ENCODE measurements around the gene GHRH.

The GHRH gene, protein sequence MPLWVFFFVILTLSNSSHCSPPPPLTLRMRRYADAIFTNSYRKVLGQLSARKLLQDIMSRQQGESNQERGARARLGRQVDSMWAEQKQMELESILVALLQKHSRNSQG

DNA sequence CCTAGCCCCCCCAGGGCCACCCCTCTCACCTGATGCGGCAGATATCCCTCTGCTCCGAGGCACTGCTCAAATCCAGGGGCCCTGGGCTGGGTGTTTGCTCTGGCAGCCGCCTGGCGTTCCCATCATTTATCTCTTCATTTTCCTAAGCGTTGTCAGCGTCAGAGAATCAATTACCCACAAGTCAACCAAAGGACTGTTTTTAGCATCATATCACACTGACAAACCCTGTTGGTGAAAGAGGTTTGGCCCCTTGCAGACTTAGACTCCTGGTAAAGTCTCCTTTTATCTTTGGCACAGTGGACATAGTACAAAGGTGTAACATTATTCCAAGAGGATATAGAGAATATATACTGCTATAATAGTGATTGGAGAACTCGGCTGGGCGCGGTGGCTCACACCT is at the start of gene GHRH:
GHRH (minus strand) TSS at position 101 of the 400 bp plus-strand sequence. CDS start 4,925 bp downstream, outside the sequence.
- no peak for DNase-seq

DNA sequence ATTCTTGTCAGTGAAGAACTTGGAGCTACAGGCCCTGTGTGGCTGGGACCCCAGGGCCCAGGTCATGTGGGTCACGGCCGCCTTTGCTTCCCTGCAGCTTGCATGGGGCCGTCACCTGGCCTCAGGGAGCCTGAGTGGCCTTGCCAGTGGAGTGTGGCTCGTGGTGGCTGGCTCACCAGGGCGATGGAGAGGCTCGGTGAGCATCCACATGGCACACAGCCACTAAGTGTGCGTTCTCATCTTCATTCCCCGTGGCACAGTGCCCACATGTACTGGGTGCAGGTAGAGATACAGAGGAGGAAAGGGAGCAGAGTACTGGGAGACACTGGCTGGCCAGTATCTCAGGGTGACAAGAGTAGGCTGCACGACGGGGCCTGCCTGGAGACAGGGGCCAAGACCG is 49.3 kb upstream of the GHRH start:
- no peak for DNase-seq

DNA sequence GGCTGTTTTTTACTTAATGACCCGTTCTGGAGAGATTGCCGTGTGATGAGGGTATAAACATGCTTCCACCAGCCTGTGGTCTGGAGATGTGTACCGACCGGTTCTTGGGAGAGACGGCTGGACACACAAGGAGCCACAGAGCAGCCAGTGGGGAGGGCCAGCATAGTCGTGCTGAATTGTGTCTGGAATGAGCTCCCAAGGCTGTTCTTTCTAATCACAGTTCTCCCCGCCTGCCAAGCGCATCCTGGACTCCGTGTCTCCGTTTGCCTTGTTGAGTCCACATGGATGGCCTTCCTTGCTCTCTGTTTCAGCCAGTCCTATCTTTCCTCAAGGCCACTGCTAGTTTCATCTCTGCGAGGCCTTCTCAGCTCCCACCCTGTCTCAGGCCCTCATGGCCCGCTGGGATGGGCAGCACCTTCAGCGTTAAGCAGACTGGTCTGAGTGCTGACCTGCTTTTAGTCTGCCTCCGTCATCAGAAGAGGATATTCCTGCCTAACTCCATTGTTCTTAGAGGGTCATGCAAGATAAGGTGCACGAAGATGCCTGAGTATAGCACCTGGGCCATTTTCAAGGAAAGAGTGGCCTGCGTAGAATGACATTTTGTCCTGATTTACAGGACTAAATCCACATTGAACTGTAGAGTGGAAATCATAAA is 48.4 kb upstream of the GHRH start:
- DNase-seq: no peak

DNA sequence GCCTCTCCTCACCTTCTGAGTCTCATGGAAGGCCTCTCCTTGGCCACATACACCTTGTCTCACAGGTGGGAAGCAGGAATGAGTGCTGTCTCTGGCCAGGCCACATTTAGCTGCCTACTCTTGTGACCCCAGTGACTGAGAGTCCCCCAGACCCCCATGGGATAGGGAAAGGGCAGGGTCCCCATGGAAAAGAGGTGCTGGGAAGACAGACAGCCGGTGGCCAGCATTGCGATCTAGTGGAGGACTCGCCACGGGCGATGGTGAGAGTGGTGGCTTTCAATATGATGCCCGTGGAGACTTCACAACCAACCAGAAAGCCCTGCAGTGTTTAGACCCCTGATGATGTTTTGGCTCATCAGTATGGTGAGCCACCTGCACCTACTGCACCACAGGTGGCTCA is 47.7 kb upstream of the GHRH start:
- DNase-seq: no peak

DNA sequence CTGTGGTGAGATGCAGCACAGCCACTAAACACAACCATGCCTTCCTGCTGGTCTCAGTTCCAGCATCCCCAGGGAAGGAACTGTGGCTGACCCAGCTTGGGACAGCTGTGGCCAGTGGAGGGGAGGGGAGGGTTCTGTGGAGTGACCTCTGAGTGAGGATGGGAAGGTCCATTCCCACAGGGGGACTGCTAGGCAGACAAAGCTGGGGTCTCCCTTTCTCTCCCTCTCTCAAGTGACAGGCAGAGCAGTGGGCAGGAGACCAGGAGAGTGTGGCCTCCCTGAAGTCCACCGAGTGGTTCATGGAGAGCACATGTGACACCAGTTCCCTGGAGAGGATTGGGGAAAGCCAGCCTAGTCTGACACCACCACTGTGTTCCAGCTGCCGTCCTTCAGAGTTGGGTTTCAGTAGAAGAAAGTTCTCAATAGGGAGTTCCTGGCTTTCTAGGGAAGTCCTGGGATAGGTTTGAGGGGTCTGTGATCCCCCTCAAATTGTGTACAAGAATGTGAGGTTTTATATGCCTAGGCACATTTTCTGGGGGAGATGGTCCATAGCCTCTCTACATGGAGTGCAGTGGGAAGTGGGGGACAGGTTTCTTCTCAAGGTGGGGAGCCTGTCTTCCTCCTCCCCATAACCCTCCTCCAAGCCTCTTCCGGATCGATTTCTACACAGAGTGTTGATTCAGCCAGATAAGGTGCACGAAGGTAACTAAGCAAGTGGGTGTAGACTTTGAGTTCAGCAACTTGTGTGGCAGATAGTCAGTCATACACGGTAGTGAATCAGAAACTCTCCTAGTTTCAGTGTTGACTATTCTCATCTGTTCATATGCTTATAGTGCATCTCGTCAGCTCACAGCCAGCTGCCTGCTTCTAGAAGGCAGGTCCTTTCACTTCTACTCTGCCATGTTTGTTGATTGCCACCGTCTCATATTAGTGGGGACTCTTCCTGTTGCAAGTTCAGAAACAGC is 46.8 kb upstream of the GHRH start:
- DNase-seq: no peak

DNA sequence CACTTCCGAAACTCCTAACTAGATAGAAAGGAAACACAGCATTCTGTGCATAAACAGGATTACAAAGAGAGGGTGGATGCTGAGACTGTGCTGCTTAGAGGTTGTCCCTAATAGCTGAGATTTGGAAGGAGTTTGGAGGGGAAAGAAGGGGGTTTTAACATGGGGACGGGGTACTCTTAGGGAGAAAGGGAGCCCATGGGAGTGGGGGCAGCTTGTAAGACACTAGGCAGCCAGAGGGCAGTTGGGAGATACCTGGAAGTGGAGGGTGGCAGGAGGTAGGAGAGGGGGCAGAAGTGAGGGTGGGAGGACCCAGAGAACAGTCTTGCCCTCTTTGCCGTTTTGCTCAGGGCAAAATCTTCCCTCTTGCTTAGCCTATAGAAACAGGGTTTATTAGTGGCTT is 44.2 kb upstream of the GHRH start:
- no peak for DNase-seq

DNA sequence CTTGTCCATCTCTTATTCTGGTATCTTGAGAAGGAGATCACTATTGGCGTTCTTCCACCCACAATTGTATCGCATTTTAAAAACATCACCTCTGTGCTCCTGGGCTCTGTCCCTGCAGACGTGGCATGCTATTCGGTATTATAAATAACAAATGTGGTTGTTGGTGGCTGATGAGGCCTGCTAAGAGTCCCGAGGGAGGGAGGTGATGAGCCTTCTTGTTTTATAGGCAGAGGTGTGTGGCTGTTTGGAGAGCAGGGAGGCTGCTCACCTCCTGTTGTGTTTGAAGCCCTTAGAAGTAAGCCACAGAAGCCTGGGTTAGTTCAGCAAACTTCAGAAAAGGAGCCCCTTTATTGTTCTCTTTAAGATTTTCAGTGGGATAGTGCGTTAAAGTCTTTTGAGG is 43.5 kb upstream of the GHRH start:
- no peak for DNase-seq

DNA sequence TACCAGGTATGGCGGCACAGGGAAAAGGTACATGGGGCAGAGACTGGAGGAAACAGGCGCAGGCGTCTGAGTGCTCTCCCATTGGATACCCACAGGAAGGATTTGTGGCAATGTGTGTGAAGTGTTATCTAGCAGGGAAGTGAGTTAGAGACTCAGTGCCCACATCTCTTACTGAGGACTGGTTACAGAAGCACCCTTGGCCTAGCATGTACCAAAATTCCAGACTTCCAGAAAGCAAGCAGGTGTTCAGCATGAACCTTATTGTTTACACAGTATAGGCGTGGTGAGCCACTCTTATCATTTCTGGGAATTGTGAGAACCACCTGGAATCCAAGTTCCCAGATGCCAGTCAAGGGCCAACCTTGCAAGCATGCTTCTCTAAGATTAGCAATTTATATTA is 42.0 kb upstream of the GHRH start:
- DNase-seq: no peak

DNA sequence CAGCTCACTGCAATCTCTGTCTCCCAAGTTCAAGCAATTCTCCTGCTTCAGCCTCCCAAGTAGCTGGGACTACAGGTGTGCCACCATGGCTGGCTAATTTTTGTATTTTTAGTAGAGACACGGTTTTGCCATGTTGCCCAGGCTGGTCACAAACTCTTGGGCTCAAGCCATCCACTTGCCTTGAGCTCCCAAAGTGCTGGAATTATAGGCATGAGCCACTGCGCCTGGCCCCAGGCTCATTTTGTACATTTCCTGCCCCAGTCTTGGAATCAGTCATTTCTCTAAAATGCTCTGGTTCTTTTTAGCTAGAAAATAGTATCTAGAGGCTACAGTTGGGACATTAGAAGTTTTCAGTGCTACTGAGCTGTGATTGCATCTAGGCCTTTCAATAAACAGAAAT is 41.4 kb upstream of the GHRH start:
- DNase-seq: no peak

DNA sequence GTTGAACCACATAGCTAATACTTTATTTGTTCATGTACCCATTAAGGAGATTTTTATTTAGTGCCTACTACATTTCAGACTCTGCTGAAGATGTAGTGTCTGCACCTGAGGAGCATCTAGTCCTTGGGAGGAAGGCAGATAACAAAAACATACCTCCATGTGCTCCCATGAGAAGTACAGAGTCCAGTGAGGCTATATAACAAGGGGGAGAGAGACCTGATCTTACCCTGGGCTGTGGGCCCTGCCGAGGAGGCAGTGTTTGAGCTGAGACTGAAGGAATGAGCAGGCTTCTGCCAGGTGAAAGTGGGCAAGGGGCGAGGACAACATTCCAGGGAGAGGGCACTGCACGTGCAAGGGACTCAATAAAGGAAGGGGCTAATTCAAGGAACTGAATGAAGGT is 39.9 kb upstream of the GHRH start:
- DNase-seq: no peak

DNA sequence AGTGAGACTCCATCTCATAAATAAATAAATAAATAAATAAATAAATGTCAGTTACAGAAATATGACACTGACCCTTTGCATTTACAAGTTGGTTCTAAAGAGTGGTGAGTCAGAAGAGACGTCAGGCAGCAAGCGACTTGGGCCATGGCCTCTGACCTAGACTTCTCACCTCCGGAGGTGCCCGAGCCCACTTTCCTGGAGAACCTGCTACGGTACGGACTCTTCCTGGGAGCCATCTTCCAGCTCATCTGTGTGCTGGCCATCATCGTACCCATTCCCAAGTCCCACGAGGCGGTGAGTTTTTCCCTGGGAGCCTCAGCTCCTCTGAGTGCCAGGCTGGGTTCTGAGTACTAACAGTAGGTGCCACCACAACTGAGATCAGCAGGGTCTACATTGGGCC is 39.5 kb upstream of the GHRH start:
- DNase-seq: no peak

DNA sequence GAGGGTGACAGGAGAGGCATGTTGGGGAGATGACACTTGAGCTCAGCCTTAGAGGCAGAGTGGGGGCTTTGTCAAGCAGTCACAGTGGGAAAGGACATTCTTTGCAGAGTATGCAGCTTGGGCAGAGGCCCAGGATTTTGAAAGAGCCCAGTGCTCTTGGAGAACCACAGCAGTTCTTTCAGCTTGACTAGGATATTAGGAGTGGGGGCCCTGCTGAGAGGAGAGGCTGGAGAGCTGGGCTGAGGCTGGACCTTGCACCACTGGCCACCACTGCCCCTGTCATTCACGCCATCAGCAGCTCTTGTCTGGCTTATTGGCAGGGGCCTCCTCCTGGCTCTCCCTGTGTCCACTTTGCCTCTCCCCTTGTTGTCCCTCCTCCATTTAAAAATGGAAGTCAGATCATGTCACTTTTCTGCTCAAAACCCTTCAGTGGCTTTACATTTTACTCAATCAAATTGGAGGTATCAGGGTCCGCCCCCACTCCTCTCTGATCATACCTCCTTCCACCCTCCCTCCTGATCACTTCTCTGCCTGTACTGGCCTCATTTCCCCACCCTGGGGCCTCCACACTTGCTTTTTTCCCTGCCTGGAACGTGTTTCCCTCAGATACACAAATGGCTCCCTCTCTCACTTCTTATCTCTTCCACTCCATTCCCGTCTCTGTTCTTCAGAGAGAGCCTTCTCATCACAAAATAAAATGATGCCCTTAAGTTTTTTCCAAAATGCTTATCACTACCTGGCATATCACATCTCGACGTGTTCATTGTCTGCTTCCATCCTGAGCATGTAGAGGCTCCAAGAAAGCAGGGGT is 38.3 kb upstream of the GHRH start:
- DNase-seq: no peak

DNA sequence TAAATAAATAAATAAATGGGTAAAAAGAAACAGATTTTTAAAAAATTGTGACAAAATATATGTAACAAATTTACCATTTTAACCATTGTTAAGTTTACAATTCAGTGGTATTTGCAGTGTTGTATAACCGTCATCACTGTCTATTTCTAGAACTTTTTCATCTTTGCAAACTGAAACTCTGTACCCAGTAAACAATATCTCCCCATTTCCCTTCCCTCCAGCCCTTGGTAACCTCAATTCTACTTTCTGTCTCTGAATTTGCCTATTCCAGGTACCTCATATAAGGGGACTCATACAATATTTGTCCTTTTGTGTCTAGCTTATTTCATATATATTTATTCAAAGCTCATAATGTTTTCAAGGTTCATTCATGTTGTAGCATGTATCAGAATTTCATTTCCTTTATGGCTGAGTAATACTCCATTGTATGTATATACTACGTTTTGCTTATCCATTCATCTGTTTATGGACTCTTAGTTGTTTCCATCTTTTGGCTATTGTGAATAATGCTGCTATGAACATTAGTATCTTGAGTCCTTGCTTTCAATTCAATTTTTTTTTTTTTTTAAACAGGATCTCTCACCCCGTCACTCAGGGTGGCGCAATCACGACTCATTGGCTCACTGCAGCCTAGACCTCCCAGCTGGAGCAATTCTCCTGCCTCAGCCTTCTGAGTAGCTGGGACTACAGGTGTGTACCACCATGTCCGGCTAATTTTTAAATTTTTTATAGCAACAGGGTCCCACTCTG is 36.8 kb upstream of the GHRH start:
- no peak for DNase-seq

DNA sequence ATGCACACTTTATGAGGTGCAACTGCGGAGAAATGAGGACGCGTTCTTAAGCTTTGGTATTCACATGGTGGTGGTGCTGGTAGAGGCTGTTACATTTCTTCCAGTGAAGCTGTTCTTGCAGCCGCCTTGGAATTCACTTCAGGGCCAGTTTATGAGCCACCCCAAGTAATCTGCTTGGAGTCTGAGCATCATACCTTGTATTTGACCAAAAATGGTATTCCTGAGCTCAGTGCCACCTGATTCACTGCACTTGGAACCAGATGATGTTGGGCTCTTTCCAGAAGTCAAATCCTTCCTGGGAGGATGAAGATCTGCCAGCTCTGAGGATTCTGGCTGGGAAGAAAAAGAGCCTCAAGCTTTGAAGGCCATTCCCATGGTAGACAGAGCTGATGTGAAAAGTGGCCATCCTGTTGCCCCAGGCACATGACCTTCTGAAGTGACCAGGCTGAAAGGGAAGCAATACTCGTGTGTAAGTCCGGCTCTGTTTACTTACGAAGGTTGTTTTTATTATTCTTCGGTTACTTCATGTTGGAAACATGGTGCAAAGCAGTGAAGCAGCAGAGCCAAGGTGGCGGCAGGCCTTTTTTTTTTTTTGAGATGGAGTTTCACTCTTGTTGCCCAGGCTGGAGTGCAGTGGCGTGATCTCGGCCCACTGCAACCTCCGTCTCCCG is 35.6 kb upstream of the GHRH start:
- no peak for DNase-seq

DNA sequence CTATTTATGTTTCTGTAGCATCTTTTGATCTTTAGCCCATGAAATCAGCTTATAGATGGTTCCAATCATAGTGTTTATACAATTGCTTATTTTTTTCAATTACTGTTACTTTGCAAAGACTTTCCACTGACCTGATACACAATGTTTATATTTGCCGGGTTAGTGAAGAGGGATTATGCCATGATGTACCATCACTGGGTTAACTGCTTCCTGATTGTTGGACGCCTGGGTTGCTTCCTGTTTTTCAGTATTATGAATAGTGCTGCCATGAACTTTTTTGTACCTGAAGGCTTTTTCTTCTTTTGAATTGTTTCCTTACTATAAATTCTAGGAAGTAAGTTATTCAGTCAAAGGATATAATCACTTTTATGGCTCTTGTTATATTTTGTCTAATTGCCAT is 34.8 kb upstream of the GHRH start:
- DNase-seq: no peak

DNA sequence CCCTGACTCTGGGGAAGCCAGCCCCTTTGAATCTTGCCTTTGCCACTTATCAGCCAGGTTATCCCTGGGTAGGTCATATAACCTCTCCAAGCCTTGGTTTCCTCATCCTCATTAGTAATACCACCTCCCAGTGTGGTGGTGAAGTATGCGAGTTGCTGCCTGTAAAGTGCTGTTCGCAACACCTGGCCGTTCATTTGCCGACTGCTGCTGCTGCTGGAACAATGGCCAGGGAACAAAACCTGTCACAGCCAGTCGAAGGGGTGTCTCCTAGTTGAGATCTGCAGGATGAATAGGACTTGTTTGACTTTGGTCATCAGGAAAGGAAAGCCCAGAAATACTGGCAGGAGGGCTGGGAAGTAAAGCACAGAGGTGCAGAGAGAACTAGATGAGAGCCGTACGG is 34.0 kb upstream of the GHRH start:
- DNase-seq: no peak

DNA sequence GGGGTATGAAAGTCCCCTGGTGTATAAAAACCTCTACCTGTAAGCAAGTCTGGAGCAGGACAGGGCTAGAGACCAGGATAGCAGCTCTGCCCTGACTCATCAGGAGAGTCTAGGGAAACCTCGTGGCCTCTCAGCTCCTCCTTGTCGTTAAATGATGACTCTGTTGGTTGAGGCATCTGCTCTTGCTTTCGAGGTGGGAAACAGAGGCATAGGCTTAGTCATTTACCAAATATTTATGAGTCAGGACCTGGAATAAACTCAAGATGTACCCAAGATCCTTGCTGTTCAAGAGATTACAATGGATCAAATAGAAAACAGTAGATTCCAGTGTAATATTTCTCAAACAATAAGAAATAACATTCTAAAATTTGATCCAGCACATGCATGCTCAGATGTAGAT is 33.4 kb upstream of the GHRH start:
- DNase-seq: no peak

DNA sequence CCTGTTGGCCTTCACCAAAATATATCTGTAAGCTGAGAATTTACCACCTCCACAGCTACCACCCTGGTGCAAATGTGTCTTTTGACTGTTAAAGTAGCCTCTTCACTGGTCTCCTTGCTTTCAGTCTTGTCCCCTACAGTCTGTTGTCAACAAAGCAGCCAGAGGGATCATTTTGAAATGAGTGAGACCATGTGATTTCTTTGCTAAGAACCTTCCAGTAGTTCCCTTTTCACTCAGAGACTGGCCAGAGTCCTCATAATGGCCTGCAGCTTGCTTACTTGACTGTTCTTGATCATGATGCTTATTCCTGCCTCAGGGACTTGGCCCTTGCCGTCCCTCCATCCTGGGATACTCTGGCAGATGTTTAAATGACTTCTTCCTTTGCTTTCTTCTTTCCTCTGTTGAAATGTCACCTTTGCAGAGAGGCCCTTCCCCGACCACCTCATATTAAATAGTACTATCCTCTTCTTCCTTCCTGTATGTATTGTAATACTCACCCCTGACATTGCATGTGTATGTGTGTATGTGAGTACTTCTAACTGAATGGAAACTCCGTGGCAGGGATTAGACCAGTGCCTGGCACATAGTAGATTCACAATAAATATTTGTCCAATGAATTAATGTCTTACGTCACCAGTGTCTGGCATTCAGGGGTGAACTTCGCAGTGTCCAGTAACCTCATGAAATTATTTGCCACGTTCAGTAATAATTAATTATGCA is 32.8 kb upstream of the GHRH start:
- DNase-seq: no peak

DNA sequence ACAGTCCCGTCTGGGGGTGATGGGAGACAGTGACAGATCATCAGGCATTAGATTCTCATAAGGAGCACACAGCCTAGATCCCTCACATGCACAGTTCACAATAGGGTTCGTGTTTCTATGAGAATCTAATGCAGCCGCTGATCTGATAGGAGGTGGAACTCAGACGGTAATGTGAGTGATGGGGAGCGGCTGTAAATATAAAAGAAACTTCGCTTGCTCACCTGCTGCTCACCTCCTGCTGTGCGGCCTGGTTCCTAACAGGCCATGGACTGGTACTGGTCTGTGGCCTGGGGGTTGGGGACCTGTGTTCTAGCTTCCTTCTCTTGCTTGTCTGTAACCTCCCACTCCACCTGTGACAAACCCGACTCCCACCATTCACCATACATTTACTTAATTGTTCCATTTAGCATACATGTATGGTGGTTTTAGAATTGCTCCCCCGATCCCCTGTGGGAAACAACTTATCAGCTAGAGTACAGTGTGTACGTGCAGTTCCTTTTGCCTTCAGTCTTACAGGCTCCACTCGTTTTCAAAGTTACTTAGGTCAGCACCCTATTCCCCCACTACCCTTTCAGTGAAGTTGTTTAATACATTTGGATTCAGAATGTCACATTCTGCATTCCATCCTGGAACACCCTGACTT is 31.8 kb upstream of the GHRH start:
- no peak for DNase-seq

DNA sequence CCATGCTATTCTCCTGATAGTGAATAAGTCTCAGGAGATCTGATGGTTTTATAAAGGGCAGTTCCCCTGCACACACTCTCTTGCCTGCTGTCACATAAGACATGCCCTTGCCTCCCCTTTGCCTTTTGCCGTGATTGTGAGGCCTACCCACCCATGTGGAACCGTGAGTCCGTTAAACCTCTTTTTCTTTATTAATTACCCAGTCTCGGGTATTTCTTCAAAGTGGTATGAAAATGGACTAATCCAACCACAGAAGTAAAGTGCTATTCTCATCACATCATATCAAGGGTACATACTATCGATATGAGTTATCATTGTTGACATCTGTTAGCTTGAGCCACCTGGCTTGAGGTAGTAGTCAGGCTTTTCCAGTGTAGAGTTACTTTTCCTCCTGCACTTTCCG is 30.1 kb upstream of the GHRH start:
- no peak for DNase-seq

Measured in NCI-H1436 (cell line).